Measurements from ENCODE around the gene GLIS1. TPM values are rescaled to one million over a fixed set of nuclear protein-coding genes. Genes with fewer than 3 reads are reported as not detected.
A peak's percentile ranks its signal among the peaks of the same experiment; 100 is the strongest.

Gene GLIS1
- total RNA-seq, 1 experiment from 2014 or later = 0.39 TPM

DNA sequence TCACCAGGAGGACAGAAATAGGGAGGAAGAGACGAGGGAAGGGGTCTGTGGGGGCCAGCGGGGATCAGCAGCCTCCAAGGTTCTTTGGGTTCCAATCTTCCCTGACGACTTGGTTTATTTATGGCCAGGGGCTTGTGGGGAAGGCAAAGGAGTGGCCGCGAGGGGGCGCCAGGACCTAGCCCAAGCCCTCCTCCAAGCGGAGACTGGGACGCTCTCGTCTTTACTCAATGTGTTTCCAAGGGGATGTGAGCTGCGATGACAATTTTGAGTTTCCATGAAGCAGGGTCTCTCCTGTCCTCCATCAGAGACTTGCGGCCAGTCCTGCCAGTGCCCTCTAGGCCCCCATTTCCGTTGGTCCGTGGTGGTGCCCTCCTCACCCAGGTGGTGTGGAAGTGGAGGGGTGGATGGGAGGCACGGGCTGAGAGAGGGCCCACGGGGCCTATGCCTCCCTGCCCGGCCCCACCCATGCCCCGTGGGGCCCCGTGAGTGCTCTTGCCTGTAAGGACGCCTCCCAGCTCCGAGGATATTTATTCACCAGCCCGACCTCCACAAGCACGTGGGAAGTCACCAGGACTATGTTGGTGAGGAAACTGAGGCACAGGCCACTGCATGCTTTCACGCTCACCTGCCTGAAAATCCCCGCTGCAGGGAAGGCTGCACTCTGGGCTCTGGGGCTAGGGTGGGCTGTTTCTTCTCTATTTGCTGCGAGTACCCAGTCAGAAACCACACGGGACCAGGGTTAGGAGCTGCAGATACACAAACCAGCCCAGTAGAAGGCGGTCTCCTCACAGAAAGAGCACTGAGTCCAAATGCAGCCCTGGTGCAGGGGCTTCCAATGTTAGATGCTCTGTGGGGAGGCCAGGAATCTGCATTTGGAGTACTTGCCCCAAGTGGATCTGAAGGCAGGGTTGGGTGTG lies 253.2 kb downstream of the GLIS1 start:
- Histone ChIP-seq H3K27me3 (ENCODE audit: insufficient read depth, low read length) (no peaks in the 10 kb centered on the region), H3K4me2 (ENCODE audit: low read length) (peak overlapping the region; percentile 72), H3K36me3 (ENCODE audit: control insufficient read depth in 1 of 2, insufficient read depth in 2 of 2, low read length in 2 of 2) (no peaks in the 10 kb centered on the region), H3K4me1 (ENCODE audit: control insufficient read depth in 1 of 2, insufficient read depth in 2 of 2, low read length in 2 of 2) (peaks cover 0 to 5% of the 10 kb centered on the region in 2 experiments; a peak in 1 of 4 replicates), H4K20me1 (ENCODE audit: insufficient read depth) (no peaks in the 10 kb centered on the region), H3K9ac (ENCODE audit: low read length) (no peak overlapping the region), H3K27ac (ENCODE audit: low read depth, low read length) (no peak overlapping the region), H2AFZ (ENCODE audit: low read depth, low read length, poor library complexity, severe bottlenecking) (peak overlapping the region; percentile 78), H3K4me3 (replicated peaks in 1 of 2; ENCODE audit: low read depth in 1 of 2, low read length in 2 of 2) (peak overlapping the region in 1 of 2 experiments; percentile 20; a peak in 2 of 4 replicates), H3K9me2 (ENCODE audit: insufficient read depth) (no peaks in the 10 kb centered on the region), H3K79me2 (ENCODE audit: insufficient read depth, low read length) (no peaks in the 10 kb centered on the region), H3K9me3 (ENCODE audit: control insufficient read depth in 1 of 2, insufficient read depth in 1 of 2, low read depth in 1 of 2, low read length in 2 of 2) (no peaks in the 10 kb centered on the region)
- ATAC-seq (peak; percentile 97), DNase-seq (ENCODE audit: low read depth, low spot score) (peak; percentile 60)
- intact Hi-C loops (cut with micrococcal nuclease) = loop anchor here (1.0 to 10.0 kb wide), 6 partner anchors 197 to 469 kb away; no protein-coding TSS in a partner anchor
- TF ChIP-seq, protein P1, sequence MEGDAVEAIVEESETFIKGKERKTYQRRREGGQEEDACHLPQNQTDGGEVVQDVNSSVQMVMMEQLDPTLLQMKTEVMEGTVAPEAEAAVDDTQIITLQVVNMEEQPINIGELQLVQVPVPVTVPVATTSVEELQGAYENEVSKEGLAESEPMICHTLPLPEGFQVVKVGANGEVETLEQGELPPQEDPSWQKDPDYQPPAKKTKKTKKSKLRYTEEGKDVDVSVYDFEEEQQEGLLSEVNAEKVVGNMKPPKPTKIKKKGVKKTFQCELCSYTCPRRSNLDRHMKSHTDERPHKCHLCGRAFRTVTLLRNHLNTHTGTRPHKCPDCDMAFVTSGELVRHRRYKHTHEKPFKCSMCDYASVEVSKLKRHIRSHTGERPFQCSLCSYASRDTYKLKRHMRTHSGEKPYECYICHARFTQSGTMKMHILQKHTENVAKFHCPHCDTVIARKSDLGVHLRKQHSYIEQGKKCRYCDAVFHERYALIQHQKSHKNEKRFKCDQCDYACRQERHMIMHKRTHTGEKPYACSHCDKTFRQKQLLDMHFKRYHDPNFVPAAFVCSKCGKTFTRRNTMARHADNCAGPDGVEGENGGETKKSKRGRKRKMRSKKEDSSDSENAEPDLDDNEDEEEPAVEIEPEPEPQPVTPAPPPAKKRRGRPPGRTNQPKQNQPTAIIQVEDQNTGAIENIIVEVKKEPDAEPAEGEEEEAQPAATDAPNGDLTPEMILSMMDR (IDR thresholded peaks at IDR 0.05 in 2 of 3, conservative IDR thresholded peaks at IDR 0.05 in 1 of 3; ENCODE audit: borderline replicate concordance in 1 of 3, insufficient read depth in 1 of 3, low read depth in 2 of 3, low read length in 2 of 3) = peak; percentile 92 to 95 (median 94)
- no peak for TF ChIP-seq CBX3 (IDR thresholded peaks at IDR 0.05; ENCODE audit: low read depth)
- peak; percentile 96 for TF ChIP-seq RAD21 (IDR thresholded peaks at IDR 0.05; ENCODE audit: low read depth)
- TF ChIP-seq YY1 (IDR thresholded peaks at IDR 0.05; ENCODE audit: extremely low read depth, insufficient replicate concordance, low read depth, low read length) = peak; percentile 34
- TF ChIP-seq, protein P2, sequence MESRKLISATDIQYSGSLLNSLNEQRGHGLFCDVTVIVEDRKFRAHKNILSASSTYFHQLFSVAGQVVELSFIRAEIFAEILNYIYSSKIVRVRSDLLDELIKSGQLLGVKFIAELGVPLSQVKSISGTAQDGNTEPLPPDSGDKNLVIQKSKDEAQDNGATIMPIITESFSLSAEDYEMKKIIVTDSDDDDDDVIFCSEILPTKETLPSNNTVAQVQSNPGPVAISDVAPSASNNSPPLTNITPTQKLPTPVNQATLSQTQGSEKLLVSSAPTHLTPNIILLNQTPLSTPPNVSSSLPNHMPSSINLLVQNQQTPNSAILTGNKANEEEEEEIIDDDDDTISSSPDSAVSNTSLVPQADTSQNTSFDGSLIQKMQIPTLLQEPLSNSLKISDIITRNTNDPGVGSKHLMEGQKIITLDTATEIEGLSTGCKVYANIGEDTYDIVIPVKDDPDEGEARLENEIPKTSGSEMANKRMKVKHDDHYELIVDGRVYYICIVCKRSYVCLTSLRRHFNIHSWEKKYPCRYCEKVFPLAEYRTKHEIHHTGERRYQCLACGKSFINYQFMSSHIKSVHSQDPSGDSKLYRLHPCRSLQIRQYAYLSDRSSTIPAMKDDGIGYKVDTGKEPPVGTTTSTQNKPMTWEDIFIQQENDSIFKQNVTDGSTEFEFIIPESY (IDR thresholded peaks at IDR 0.05; ENCODE audit: extremely low read depth, insufficient replicate concordance, low read length) = no peak
- TF ChIP-seq FOSL1 (IDR thresholded peaks at IDR 0.05; ENCODE audit: low read depth) = no peak
- no TSS peak for BruUV-seq (replicated peaks)
- CTCF ChIA-PET = interaction anchor here (0.6 to 3.0 kb wide), 17 partner anchors 9 to 474 kb away, joined by 3 to 31 read pairs (median 4); no protein-coding TSS in a partner anchor
- RAD21 ChIA-PET (ENCODE audit: low non-redundant PET in 1 of 2, low total read pairs in 2 of 2, uncharacterized antibody in 2 of 2, unreplicated experiment in 2 of 2) = interaction anchor here in 1 of 2 experiments (2.6 kb wide), 1 partner anchor 197 kb away, joined by 12 read pairs; no protein-coding TSS in a partner anchor
- POLR2A ChIA-PET = no interaction called here
